GM12874 (cell line): ENCODE results near the gene MAGEB17.

Experiments
- TF ChIP-seq, protein P1 (sequence below): IDR thresholded peaks from 2 replicates; pipeline ENCODE4 v1.5.1; 2011; ENCODE audit warnings: low read depth, mild to moderate bottlenecking, control low read depth, low read length, moderate library complexity; ENCODE audit not compliant: insufficient read depth

Gene MAGEB17

DNA sequence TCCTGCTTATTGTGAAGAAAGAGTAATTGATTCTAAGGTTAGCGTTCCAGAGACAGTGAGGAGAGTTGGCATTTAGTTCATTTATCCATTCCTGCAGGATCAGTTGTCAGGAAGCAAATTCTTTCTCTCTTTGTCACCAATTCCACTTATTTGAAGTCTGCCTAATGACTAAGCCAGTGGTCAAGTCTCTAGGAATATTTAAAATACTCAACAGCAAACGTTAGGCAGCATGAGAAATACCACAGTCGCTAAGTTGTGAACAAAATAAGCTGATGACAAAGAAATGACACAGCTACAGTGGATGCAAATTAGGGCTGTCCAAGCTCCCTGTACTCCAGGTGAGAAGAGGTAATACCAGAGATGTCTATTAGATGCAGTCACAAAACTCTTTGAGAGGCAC lies 6.6 kb upstream of the MAGEB17 start:
- TF ChIP-seq, protein P1, sequence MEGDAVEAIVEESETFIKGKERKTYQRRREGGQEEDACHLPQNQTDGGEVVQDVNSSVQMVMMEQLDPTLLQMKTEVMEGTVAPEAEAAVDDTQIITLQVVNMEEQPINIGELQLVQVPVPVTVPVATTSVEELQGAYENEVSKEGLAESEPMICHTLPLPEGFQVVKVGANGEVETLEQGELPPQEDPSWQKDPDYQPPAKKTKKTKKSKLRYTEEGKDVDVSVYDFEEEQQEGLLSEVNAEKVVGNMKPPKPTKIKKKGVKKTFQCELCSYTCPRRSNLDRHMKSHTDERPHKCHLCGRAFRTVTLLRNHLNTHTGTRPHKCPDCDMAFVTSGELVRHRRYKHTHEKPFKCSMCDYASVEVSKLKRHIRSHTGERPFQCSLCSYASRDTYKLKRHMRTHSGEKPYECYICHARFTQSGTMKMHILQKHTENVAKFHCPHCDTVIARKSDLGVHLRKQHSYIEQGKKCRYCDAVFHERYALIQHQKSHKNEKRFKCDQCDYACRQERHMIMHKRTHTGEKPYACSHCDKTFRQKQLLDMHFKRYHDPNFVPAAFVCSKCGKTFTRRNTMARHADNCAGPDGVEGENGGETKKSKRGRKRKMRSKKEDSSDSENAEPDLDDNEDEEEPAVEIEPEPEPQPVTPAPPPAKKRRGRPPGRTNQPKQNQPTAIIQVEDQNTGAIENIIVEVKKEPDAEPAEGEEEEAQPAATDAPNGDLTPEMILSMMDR = no peak

DNA sequence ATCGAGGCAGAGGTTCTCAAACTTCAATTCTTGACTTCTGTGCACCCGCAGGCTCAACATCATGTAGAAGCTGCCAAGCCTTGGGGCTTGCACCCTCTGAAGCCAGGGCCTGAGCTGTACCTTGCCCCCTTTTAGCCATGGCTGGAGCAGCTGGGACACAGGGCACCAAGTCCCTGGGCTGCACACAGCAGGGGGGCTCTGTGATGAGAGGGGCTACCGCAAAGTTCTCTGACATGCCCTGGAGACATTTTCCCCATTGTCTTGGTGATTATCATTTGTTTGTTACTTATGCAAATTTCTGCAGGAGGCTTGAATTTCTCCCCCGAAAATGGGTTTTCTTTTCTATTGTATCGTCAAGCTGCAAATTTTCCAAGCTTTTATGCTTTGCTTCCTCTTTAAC lies 4.9 kb upstream of the MAGEB17 start:
- TF ChIP-seq, protein P1 = no peak

DNA sequence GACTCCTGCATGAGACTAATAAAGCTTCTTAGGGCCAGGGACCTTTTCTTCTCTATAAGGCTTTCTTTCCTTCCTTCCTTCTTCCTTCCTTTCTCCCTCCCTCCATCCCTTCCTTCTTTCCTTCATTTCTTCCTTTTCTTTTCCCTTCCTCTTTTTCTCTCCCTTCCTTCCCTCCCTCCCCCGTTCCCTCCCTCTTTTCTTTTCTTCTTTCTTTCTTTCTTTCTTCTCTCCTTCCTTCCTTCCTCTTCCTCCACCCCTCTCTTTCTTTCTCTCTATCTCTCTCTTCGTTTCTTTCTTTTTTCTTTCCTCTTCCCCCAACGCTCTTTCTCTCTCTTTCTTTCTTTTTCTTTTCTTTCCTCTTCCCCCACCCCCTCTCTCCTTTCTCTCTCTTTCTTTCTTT lies 2.5 kb upstream of the MAGEB17 start:
- TF ChIP-seq, protein P1 = no peak

DNA sequence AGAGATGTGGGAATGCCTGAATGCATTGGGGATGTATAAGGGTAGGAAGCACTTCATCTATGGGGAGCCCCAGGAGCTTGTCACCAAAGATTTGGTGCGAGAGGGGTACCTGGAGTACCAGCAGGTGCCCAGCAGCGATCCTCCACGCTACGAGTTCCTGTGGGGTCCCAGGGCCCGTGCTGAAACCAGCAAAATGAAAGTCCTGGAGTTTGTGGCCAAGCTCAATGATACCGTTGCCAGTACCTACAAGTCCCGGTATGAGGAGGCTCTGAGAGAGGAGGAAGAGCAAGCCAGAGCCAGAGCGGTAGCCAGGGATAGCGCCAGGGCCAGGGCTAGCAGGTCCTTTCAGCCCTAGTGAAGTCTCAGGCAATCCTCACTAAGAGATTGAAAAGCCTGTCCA lies 3.8 kb downstream of the MAGEB17 start:
- TF ChIP-seq, protein P1 = no peak

DNA sequence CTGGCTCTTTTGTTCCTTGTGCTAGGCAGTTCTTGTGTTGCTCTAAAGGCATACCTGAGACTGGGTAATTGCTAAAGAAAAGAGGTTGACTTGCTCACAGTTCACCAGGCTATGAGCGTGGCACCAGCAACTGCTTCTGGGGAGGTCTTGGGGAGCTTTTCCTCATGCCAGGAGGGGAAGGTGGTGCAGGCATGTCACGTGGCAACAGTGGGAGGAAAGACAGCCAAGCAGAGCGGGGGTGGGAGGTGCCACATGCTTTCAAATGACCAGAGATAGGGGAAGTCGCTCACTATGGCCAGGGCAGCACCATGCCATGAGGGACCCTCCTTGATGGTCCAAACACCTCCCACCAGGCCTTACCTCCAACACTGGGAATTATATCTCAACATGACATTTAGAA lies 4.7 kb downstream of the MAGEB17 start:
- TF ChIP-seq, protein P1 = no peak

DNA sequence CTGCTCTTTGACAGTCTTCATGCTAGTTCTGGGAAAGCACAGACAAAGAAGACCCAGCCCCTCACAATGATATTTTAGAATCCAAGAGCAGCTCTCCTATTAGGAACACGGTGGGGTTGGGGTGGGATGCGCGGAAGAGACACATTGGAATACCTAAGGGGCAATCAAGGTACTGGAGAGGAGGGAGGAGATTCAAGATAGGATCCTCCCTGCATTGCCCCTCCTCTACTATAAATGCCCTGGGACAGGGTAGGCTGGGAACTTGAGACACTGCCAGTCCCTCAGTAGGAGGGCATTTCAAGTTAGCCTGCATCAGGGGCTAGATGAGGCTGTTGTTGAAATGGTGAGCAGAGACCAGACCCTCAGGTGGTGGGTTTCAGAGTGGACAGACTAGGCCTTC lies 5.1 kb downstream of the MAGEB17 start:
- TF ChIP-seq, protein P1 = no peak

DNA sequence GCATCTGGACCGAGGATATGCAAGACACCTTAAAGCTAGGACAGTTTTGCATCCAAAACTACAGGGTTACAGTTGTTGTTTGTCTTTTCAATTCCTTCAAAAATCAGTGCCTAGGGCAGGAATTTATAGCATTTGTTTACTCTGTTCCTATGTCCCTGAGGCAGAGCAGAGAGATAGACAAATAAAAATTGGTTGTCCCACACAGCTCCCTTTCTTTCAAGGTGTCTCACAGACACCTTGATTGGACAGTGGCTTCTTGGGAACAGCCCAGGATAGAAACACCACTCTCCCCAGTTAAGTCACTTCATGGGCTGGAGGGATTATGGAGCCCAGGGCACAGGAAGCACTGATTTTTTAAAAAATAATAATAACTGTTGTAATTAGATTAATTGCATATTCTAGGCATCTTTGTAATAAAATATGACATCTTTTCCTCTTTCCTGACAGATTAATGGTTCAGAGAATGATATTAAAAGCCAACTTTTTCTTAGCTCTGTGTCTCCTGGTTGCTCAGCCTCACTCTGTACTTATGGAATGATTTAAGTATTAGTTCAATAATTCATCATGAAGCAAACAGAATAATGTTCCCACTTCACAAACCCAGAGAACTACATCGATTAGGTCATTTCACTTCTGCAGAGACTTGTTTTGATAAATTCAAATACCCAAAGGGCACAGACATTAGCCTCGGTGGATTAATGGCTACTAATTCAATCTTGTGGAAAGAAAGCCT lies 8.2 kb downstream of the MAGEB17 start:
- TF ChIP-seq, protein P1 = no peak

DNA sequence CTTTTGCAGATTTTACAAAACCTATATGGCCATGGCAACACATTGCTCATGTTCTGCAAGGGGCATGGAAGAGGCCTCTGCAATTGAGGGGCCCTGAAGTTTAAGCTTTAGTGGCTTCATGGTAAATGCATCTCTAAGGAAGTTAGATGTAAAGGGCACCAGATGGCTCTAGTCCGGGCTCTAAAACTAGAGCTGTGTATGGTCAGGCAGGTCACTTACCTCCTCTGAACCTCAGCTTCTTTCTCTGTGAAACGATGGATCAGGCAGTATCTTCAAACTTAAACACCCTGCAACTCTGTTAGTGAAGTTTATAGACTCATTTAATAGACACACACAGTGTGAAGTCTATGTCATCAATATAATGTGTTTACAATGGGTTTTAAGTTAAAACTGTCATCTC lies 10.0 kb downstream of the MAGEB17 start:
- TF ChIP-seq, protein P1 = no peak
